ENCODE measurements around the gene OR52M1.
"Not testable (repeated sequence)": the region's sequence is repeated elsewhere in the genome, so short reads cannot be mapped to it uniquely, and the experiment has no call there.

OR52M1 gene, protein sequence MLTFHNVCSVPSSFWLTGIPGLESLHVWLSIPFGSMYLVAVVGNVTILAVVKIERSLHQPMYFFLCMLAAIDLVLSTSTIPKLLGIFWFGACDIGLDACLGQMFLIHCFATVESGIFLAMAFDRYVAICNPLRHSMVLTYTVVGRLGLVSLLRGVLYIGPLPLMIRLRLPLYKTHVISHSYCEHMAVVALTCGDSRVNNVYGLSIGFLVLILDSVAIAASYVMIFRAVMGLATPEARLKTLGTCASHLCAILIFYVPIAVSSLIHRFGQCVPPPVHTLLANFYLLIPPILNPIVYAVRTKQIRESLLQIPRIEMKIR

DNA sequence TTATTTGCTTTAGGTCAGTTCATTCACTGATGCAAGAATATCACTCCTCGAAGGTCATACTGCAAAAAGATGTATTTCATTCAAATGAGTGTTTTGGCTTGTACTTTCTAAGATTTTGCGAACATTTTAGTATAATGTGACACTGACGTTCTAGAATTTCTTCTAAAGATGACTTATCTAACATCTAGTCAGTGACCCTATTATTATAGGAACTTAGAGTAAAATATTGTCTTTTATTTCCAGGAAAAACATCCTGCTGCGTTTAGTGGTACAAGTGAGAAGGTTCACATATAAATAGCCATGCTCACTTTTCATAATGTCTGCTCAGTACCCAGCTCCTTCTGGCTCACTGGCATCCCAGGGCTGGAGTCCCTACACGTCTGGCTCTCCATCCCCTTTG lies at the start of gene OR52M1:
Gene OR52M1 (plus strand): TSS at position 301 of the 400 bp plus-strand sequence. CDS start 0 bp downstream, at position 301.
- in situ Hi-C loops (cut with HindIII; ENCODE audit: low pct_ligation_motif_present, low pct_unique_long_range_greater_than_20kb, low sequenced_read_pairs) = no loop called here
- DNase-seq = no peak

- DNase-seq = no peak
- in situ Hi-C loops (cut with HindIII; ENCODE audit: low pct_ligation_motif_present, low pct_unique_long_range_greater_than_20kb, low sequenced_read_pairs) = no loop called here
Measured at GRCh38 chr11:4495487-4495886, 49.5 kb upstream of the OR52M1 start.

DNA sequence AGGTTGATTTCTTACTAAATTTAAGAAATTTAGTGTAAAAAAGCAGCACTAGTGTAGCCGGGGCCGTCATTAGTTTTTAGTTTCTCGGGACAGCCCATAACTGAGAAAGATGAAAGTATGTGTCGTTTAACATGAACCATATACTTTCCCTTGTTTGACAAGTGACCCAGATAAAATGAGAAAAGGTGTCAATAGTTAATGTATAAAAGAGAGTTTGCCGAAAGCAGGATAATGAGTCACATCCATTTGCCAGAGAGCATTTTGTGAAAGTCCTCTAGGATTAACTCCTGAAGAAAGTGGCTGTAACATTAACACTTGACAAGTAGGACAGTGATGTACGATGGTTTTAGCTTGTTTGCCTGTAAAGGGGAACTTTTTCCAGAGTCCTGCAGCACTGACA lies 49.0 kb upstream of the OR52M1 start:
- in situ Hi-C loops (cut with HindIII; ENCODE audit: low pct_ligation_motif_present, low pct_unique_long_range_greater_than_20kb, low sequenced_read_pairs) = no loop called here

GRCh38 chr11:4496557-4497248 lies 48.3 kb upstream of the OR52M1 start:
- DNase-seq = no peak
- in situ Hi-C loops (cut with HindIII; ENCODE audit: low pct_ligation_motif_present, low pct_unique_long_range_greater_than_20kb, low sequenced_read_pairs) = no loop called here

More for the DNA sequence above, 49.0 kb upstream of the OR52M1 start:
- DNase-seq = no peak

GRCh38 chr11:4508886-4509285 lies 36.1 kb upstream of the OR52M1 start:
- no peak for DNase-seq
- in situ Hi-C loops (cut with HindIII; ENCODE audit: low pct_ligation_motif_present, low pct_unique_long_range_greater_than_20kb, low sequenced_read_pairs) = no loop called here

GRCh38 chr11:4511282-4512245 lies 33.4 kb upstream of the OR52M1 start:
- DNase-seq = no peak
- in situ Hi-C loops (cut with HindIII; ENCODE audit: low pct_ligation_motif_present, low pct_unique_long_range_greater_than_20kb, low sequenced_read_pairs) = no loop called here

DNA sequence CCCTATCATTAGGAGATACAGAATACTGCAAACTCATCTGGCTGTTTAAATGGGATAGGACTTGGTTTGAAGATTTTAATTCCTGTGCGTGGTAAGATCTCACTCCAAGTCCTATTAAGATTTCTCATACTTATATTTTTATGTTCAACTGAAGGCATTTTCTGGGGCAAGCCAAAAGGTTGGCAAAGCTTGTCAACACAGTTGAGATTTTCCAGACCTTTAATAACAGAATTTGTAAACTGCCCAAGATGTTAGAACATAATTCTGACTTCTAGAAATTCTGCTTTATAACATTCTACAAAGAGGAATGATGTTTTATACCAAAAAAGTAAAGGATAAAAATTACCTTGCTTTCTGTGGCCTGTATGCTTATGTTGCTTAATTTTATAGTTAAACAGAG lies 30.8 kb upstream of the OR52M1 start:
- in situ Hi-C loops (cut with HindIII; ENCODE audit: low pct_ligation_motif_present, low pct_unique_long_range_greater_than_20kb, low sequenced_read_pairs) = no loop called here

GRCh38 chr11:4522339-4522738 lies 22.7 kb upstream of the OR52M1 start:
- in situ Hi-C loops (cut with HindIII; ENCODE audit: low pct_ligation_motif_present, low pct_unique_long_range_greater_than_20kb, low sequenced_read_pairs) = no loop called here
- DNase-seq = no peak

More for the DNA sequence above, 30.8 kb upstream of the OR52M1 start:
- no peak for DNase-seq

- in situ Hi-C loops (cut with HindIII; ENCODE audit: low pct_ligation_motif_present, low pct_unique_long_range_greater_than_20kb, low sequenced_read_pairs) = no loop called here
- no peak for DNase-seq
Measured at GRCh38 chr11:4522752-4523151, 22.2 kb upstream of the OR52M1 start.

- no peak for DNase-seq
- in situ Hi-C loops (cut with HindIII; ENCODE audit: low pct_ligation_motif_present, low pct_unique_long_range_greater_than_20kb, low sequenced_read_pairs) = no loop called here
Measured at GRCh38 chr11:4523666-4524065, 21.3 kb upstream of the OR52M1 start.

- no peak for DNase-seq
- in situ Hi-C loops (cut with HindIII; ENCODE audit: low pct_ligation_motif_present, low pct_unique_long_range_greater_than_20kb, low sequenced_read_pairs) = no loop called here
Measured at GRCh38 chr11:4527926-4528325, 17.1 kb upstream of the OR52M1 start.

DNA sequence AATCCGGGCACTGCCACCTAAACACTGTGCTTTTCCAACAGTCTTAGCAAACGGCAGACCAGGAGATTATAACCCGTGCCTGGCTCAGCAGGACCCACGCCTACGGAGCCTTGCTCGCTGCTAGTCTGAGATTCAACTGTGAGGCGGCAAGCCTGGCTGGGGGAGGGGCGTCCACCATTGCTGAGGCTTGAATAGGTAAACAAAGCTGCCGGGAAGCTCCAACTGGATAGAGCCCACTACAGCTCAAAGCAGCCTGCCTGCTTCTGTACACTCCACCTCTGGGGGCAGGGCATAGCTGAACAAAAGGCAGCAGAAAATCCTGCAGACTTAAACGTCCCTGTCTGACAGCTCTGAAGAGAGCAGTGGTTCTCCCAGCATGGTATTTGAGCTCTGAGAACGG lies 13.3 kb upstream of the OR52M1 start:
- in situ Hi-C loops (cut with HindIII; ENCODE audit: low pct_ligation_motif_present, low pct_unique_long_range_greater_than_20kb, low sequenced_read_pairs); DNase-seq: not testable (repeated sequence)

- DNase-seq = peak; percentile 29
- in situ Hi-C loops (cut with HindIII; ENCODE audit: low pct_ligation_motif_present, low pct_unique_long_range_greater_than_20kb, low sequenced_read_pairs) = no loop called here
Measured at GRCh38 chr11:4539603-4540219, 5.3 kb upstream of the OR52M1 start.

DNA sequence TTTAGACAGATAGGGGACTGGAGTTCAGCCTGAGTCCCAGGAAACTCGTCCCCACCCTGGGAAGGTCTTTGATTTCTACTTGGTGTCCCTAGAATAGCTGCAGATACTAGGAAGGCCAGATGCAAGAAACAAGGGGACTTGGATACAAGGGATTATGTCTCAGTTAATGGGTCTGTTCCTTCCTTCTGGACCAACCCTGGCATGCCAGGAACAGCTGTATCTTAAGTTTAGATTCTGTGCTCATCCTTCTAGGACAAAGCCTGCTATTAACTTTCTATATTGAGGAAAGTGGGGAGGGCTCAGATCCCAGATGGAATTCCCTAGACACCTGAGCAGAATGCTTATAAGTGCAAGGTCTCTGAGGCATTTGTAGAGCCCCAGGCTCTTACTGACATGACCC lies 3.9 kb upstream of the OR52M1 start:
- in situ Hi-C loops (cut with HindIII; ENCODE audit: low pct_ligation_motif_present, low pct_unique_long_range_greater_than_20kb, low sequenced_read_pairs) = no loop called here
- DNase-seq = no peak

GRCh38 chr11:4543561-4543960 lies 1.4 kb upstream of the OR52M1 start:
- DNase-seq = no peak
- in situ Hi-C loops (cut with HindIII; ENCODE audit: low pct_ligation_motif_present, low pct_unique_long_range_greater_than_20kb, low sequenced_read_pairs) = no loop called here

- no peak for DNase-seq
- in situ Hi-C loops (cut with HindIII; ENCODE audit: low pct_ligation_motif_present, low pct_unique_long_range_greater_than_20kb, low sequenced_read_pairs) = no loop called here
Measured at GRCh38 chr11:4546878-4547277, 1.9 kb downstream of the OR52M1 start.

DNA sequence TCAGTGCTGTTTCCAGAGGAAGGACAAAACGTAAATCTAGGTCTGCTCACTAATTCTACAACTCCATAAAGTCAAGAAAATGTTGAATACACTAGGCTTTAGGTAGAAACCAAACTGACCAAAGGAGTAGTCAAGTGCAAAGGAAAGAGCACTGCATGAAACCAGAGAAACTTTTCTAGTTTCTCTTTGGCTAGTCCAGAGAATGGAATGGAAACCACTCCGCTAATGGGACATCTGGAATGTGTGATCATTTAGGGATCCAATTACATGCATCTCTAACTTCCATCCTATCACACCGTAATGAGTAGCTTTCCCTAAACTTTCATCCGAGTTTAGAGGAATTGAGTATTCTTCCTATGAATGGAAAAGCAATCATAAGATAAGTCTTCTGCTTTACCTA lies 2.4 kb downstream of the OR52M1 start:
- in situ Hi-C loops (cut with HindIII; ENCODE audit: low pct_ligation_motif_present, low pct_unique_long_range_greater_than_20kb, low sequenced_read_pairs) = no loop called here
- no peak for DNase-seq

DNA sequence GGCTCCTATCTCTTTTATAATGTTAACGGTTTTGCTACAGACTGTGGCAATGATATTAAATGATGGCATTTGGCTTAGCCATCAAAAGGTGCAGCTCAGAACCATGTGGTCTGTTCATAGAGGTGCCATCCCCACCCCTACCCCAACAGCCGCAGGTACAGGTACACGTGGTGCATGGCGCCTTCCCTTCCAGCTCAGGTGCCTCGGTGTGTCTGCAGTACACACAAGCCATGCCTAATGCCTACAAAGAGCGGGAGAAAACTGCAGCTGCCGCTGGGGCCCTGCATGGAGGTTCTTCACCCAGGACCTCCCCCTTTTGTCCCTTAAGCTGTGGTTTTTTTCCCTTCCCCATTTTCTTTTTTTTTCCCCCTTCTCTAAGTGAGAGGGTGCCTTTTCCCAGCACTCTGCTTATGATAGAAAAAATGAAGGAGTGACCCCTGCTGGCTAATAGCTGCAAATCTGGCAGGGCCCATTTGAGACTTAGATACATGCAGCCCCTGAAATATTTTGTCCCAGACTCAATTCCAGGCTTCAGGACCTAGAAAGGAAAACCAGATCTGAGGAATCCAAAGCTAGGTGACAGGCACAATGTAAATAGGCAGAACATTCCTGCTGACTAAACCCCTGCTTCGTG lies 6.5 kb downstream of the OR52M1 start:
- in situ Hi-C loops (cut with HindIII; ENCODE audit: low pct_ligation_motif_present, low pct_unique_long_range_greater_than_20kb, low sequenced_read_pairs) = no loop called here
- peak; percentile 18 for DNase-seq

Data from ACHN (cell line).